K562 (cell line): ENCODE results near the gene KCP. TPM values are rescaled to one million over a fixed set of nuclear protein-coding genes. Genes with fewer than 3 reads are reported as not detected.

Source experiments
- BDP1 ChIP-seq: IDR thresholded peaks from 3 replicates; pipeline ENCODE4 v1.6.1; 2011; ENCODE audit not compliant: insufficient read length, insufficient read depth
- CTCFL ChIP-seq: IDR thresholded peaks from 2 replicates; pipeline ENCODE4 v1.6.1; 2011; ENCODE audit warnings: borderline replicate concordance, low read depth, mild to moderate bottlenecking, moderate library complexity, low read length; ENCODE audit not compliant: insufficient read depth, poor library complexity, severe bottlenecking
- ETV1 ChIP-seq: fragments of 450-650 bp; conservative IDR thresholded peaks from 2 replicates; pipeline ENCODE4 v1.6.1; 2016; ENCODE audit warnings: missing genetic modification characterization, control low read depth, low read depth, missing compliant biosample characterization
- GTF2E2 ChIP-seq: fragments of 200-800 bp; sonication (Bioruptor generic); IDR thresholded peaks from 2 replicates; pipeline ENCODE4 v1.6.1; 2016; ENCODE audit warnings: missing genetic modification characterization, missing compliant biosample characterization
- KLF16 ChIP-seq: IDR thresholded peaks from 2 replicates; pipeline ENCODE4 v1.6.1; 2016; ENCODE audit warnings: antibody characterized with exemption
- ZBTB26 ChIP-seq: fragments of 450-650 bp; formaldehyde crosslinking; IDR thresholded peaks from 2 replicates; pipeline ENCODE4 v1.4.0; 2022; ENCODE audit warnings: missing genetic modification characterization
- ZBTB40 ChIP-seq, 2 experiments: fragments of 450-650 bp in 1 of 2; sonication (generic) in 1 of 2; formaldehyde crosslinking in 1 of 2; IDR thresholded peaks; 2 replicates each; pipeline versions ENCODE4 v1.7.1 to v1.9.0; 2016 to 2022; ENCODE audit warnings: inconsistent platforms in 1 of 2, mild to moderate bottlenecking in 1 of 2, missing genetic modification reagents in 1 of 2
- ZBTB7A ChIP-seq: IDR thresholded peaks from 2 replicates; pipeline ENCODE4 v1.6.1; 2011; ENCODE audit warnings: low read depth, mild to moderate bottlenecking, low read length, moderate library complexity, borderline replicate concordance; ENCODE audit not compliant: control insufficient read depth
- ZKSCAN8 ChIP-seq: fragments of 200-800 bp; sonication (Bioruptor generic); IDR thresholded peaks from 2 replicates; pipeline ENCODE4 v1.6.1; 2016; ENCODE audit warnings: missing genetic modification characterization, missing compliant biosample characterization
- ZNF143 ChIP-seq: sonication (generic); formaldehyde crosslinking; IDR thresholded peaks from 2 replicates; pipeline ENCODE4 v1.9.0; 2022; ENCODE audit warnings: mild to moderate bottlenecking, missing genetic modification reagents
- ZNF511 ChIP-seq: sonication (generic); formaldehyde crosslinking; IDR thresholded peaks from 2 replicates; pipeline ENCODE4 v1.8.0; 2022; ENCODE audit warnings: mild to moderate bottlenecking, missing genetic modification reagents
- ZNF644 ChIP-seq: fragments of 200-800 bp; sonication (Bioruptor generic); IDR thresholded peaks from 2 replicates; pipeline ENCODE4 v1.6.1; 2016; ENCODE audit warnings: low read depth, missing genetic modification characterization, missing compliant biosample characterization
- polyA plus RNA-seq, 8 experiments: library from polyadenylated mRNA; depleted of rRNA in 4 of 8; stranded (reverse) in 5 of 8; unstranded in 3 of 8; fragments of >200 nt; fragmentation: Nextera tagmentation in 2 of 8; fragmentation: Illumina TruSeq in 1 of 8; extraction: Ambion mirVana in 2 of 8; extraction: Trizol in 1 of 8; gene quantifications; 2 replicates each; pipeline versions ENCODE4 v1.2.1 to v1.2.3, GENCODE V29; 2011 to 2014; ENCODE audit warnings: inconsistent platforms in 1 of 8, missing spikeins in 1 of 8
- total RNA-seq, 7 experiments: library from RNA; depleted of rRNA in 6 of 7; stranded (reverse); fragments of >200 nt in 6 of 7; fragmentation: Illumina TruSeq in 2 of 7; extraction: Trizol in 2 of 7; gene quantifications; 2 replicates each; pipeline versions ENCODE4 v1.2.1 to v1.2.3, GENCODE V29; 2011 to 2021; ENCODE audit warnings: low replicate concordance in 1 of 7

Gene KCP
- total and polyA plus RNA-seq, 9 of the 15 experiments (the other 6 are each of a cell fraction or from before 2014, with no cell fraction given): 0.06 to 0.17 (median 0.12) TPM; not detected in 3

- TF ChIP-seq ZBTB40 (IDR thresholded peaks at IDR 0.05) (peak; percentile 41; the same call in 1 of the 2 replicates), ZBTB40 (CRISPR knock-in tag; IDR thresholded peaks at IDR 0.05) (no peak), BDP1 (no peak), ZNF143 (CRISPR knock-in tag) (0 out of 2 replicates have a peak, but pooled peaks have one; percentile 29), ZBTB26 (CRISPR knock-in tag) (no peak), ETV1 (tag) (0 out of 2 replicates have a peak, but pooled peaks have one; percentile 36), CTCFL (no peak), ZBTB7A (peak; percentile 60; the same call in 1 of the 2 replicates), ZNF644 (tag) (no peak), ZNF511 (no peak), KLF16 (no peak), GTF2E2 (tag) (no peak), ZKSCAN8 (no peak)
Measured at GRCh38 chr7:128829391-128830166, 80.9 kb downstream of the KCP start (continued).
